Measurements from ENCODE around the gene FBXW10. TPM values are rescaled to one million over a fixed set of nuclear protein-coding genes. Genes with fewer than 3 reads are reported as not detected.
"Not testable (repeated sequence)": the region's sequence is repeated elsewhere in the genome, so short reads cannot be mapped to it uniquely, and the experiment has no call there.

FBXW10 gene
- total RNA-seq, 1 donor from 2014 or later, result not detected

GRCh38 chr17:18816489-18817371, 72.9 kb downstream of the FBXW10 start:
- not testable (repeated sequence) for H3K4me3 ChIP-seq (ENCODE audit: low read depth, low read length); H3K27me3 ChIP-seq (ENCODE audit: control insufficient read depth, insufficient read depth, low read length); H3K36me3 ChIP-seq (ENCODE audit: control insufficient read depth, insufficient read depth, low read length)
- DNase-seq (ENCODE audit: low read depth), result peak; percentile 42
- peak; percentile 47 for TF ChIP-seq CTCF (IDR thresholded peaks at IDR 0.05; ENCODE audit: insufficient read depth, low read length, poor library complexity, severe bottlenecking)

GRCh38 chr17:18821430-18821829, 77.6 kb downstream of the FBXW10 start:
- H3K36me3 ChIP-seq (ENCODE audit: control insufficient read depth, insufficient read depth, low read length); DNase-seq (ENCODE audit: low read depth); H3K4me3 ChIP-seq (ENCODE audit: low read depth, low read length); H3K27me3 ChIP-seq (ENCODE audit: control insufficient read depth, insufficient read depth, low read length): not testable (repeated sequence)

- H3K4me3 ChIP-seq (ENCODE audit: low read depth, low read length); H3K27me3 ChIP-seq (ENCODE audit: control insufficient read depth, insufficient read depth, low read length); DNase-seq (ENCODE audit: low read depth); H3K36me3 ChIP-seq (ENCODE audit: control insufficient read depth, insufficient read depth, low read length): not testable (repeated sequence)
These were observed 83.8 kb downstream of the FBXW10 start for GRCh38 chr17:18827613-18828012.

Other genes starting within 250 kb of the FBXW10 start
- gene TBC1D28, start 99.7 kb upstream of the FBXW10 start, total RNA-seq, result not detected in 2 replicates
- gene FOXO3B, start 61.7 kb upstream of the FBXW10 start, total RNA-seq, result 18.2 and 18.6 TPM in 2 replicates
- 32.9 and 48.3 TPM in 2 replicates for gene TVP23B, start 37.1 kb downstream of the FBXW10 start, total RNA-seq
- gene PRPSAP2, start 114.1 kb downstream of the FBXW10 start, total RNA-seq, result 33.2 and 43.0 TPM in 2 replicates
- not detected in 2 replicates for gene SLC5A10, start 208.1 kb downstream of the FBXW10 start, total RNA-seq

Data from kidney epithelial cell (primary cell).